ENCODE results near the gene C1QTNF12.

Gene C1QTNF12, protein sequence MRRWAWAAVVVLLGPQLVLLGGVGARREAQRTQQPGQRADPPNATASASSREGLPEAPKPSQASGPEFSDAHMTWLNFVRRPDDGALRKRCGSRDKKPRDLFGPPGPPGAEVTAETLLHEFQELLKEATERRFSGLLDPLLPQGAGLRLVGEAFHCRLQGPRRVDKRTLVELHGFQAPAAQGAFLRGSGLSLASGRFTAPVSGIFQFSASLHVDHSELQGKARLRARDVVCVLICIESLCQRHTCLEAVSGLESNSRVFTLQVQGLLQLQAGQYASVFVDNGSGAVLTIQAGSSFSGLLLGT

GRCh38 chr1:1246577-1247340 is at the start of gene C1QTNF12:
Gene C1QTNF12, minus strand, starts transcription at chr1:1246722. Its CDS starts 32 bp downstream, at chr1:1246690.
- ATAC-seq (replicated peaks) (no peak), DNase-seq (no peak)
- Mint-ChIP-seq H3K9me3 (no peaks in the 10 kb centered on the region), H3K4me1 (peaks cover 9 to 29% of the 10 kb centered on the region in 2 donors), H3K27me3 (no peaks in the 10 kb centered on the region), H3K27ac (no peak within 1 kb of the TSS), H3K4me3 (peak within 1 kb of the TSS in 1 of 2 donors; percentile 11), H3K36me3 (peaks cover 1 to 4% of the 10 kb centered on the region in 2 donors)

GRCh38 chr1:1295154-1295923 is 48.8 kb upstream of the C1QTNF12 start:
- ATAC-seq (replicated peaks) (no peak), DNase-seq (no peak)
- Mint-ChIP-seq H3K27me3 (peaks cover 0 to 2% of the 10 kb centered on the region in 2 donors), H3K4me3 (no peak overlapping the region), H3K4me1 (peaks cover 7 to 10% of the 10 kb centered on the region in 2 donors), H3K27ac (no peak overlapping the region), H3K36me3 (peaks cover 0 to 11% of the 10 kb centered on the region in 2 donors), H3K9me3 (no peaks in the 10 kb centered on the region)

DNA sequence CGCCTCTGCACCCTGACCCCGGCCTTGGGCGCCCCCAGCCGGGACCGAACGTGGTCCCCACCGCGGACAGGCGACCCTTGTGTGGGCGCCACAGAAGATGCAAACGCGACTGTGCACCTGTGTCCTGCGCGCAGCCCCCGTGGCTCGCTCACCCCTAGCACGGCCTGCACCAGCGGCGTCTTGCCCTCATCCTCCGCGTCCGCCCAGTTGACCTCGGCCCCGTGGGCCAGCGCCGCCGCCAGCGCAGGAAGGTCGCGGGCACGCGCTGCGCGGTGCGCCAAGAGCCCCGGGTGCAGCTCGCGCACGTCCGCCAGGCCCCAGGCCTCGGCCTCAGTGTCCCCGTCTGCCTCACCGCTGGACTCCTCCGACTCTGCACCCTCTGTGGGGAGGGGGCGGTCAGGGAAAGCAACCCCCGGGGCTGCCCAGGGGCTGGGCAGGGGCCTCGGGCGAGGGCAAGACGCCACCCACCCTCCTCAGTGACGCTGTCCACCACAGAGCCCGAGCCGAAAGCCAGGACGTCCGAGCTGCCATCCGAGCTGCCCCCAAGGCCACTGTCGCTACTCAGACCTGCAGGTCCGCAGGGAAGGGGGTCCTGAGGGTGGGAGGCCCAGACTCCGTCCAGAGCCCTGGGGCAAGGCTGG is 47.8 kb upstream of the C1QTNF12 start:
- no peaks in the 10 kb centered on the region for H3K9me3 Mint-ChIP-seq
- DNase-seq (no peak), ATAC-seq (replicated peaks) (no peak)
- H3K27ac Mint-ChIP-seq = no peak overlapping the region
- peaks cover 0 to 9% of the 10 kb centered on the region in 2 donors for H3K36me3 Mint-ChIP-seq
- H3K4me1 Mint-ChIP-seq = peaks cover 10 to 13% of the 10 kb centered on the region in 2 donors
- H3K4me3 Mint-ChIP-seq = no peak overlapping the region
- peaks cover 0 to 6% of the 10 kb centered on the region in 2 donors for H3K27me3 Mint-ChIP-seq

GRCh38 chr1:1293263-1294249 is 47.0 kb upstream of the C1QTNF12 start:
- H3K4me3 Mint-ChIP-seq = no peak overlapping the region
- H3K36me3 Mint-ChIP-seq = peaks cover 0 to 9% of the 10 kb centered on the region in 2 donors
- ATAC-seq (replicated peaks) (no peak), DNase-seq (no peak)
- H3K4me1 Mint-ChIP-seq = peaks cover 10 to 13% of the 10 kb centered on the region in 2 donors
- H3K27ac Mint-ChIP-seq = no peak overlapping the region
- no peaks in the 10 kb centered on the region for H3K9me3 Mint-ChIP-seq
- peaks cover 0 to 6% of the 10 kb centered on the region in 2 donors for H3K27me3 Mint-ChIP-seq

- Mint-ChIP-seq H3K4me1 (peaks cover 10 to 13% of the 10 kb centered on the region in 2 donors), H3K4me3 (no peak overlapping the region), H3K27me3 (peaks cover 0 to 6% of the 10 kb centered on the region in 2 donors), H3K9me3 (no peaks in the 10 kb centered on the region), H3K36me3 (peaks cover 0 to 7% of the 10 kb centered on the region in 2 donors), H3K27ac (no peak overlapping the region)
- DNase-seq (no peak), ATAC-seq (replicated peaks) (no peak)
Measured at GRCh38 chr1:1292851-1293250, 46.3 kb upstream of the C1QTNF12 start.

GRCh38 chr1:1292442-1292779 is 45.9 kb upstream of the C1QTNF12 start:
- Mint-ChIP-seq H3K27me3 (peaks cover 0 to 6% of the 10 kb centered on the region in 2 donors), H3K9me3 (no peaks in the 10 kb centered on the region), H3K36me3 (peaks cover 0 to 7% of the 10 kb centered on the region in 2 donors), H3K4me1 (peaks cover 10 to 13% of the 10 kb centered on the region in 2 donors), H3K27ac (peak overlapping the region; percentile 20), H3K4me3 (no peak overlapping the region)
- DNase-seq = no peak
- no peak for ATAC-seq (replicated peaks)

- H3K4me1 Mint-ChIP-seq = peaks cover 10 to 13% of the 10 kb centered on the region in 2 donors
- H3K27ac Mint-ChIP-seq = no peak overlapping the region
- peaks cover 0 to 7% of the 10 kb centered on the region in 2 donors for H3K36me3 Mint-ChIP-seq
- H3K27me3 Mint-ChIP-seq = peaks cover 0 to 6% of the 10 kb centered on the region in 2 donors
- peak; percentile 92 for ATAC-seq (replicated peaks)
- no peak overlapping the region for H3K4me3 Mint-ChIP-seq
- no peaks in the 10 kb centered on the region for H3K9me3 Mint-ChIP-seq
- DNase-seq = peak; percentile 42
Measured at GRCh38 chr1:1291548-1292441, 45.3 kb upstream of the C1QTNF12 start.

- ATAC-seq (replicated peaks) = no peak
- H3K9me3 Mint-ChIP-seq = no peaks in the 10 kb centered on the region
- H3K4me3 Mint-ChIP-seq = no peak overlapping the region
- no peak for DNase-seq
- H3K36me3 Mint-ChIP-seq = peaks cover 0 to 7% of the 10 kb centered on the region in 2 donors
- peaks cover 0 to 6% of the 10 kb centered on the region in 2 donors for H3K27me3 Mint-ChIP-seq
- H3K27ac Mint-ChIP-seq = no peak overlapping the region
- peaks cover 10 to 13% of the 10 kb centered on the region in 2 donors for H3K4me1 Mint-ChIP-seq
Measured at GRCh38 chr1:1291023-1291528, 44.6 kb upstream of the C1QTNF12 start.

- Mint-ChIP-seq H3K27me3 (peaks cover 0 to 6% of the 10 kb centered on the region in 2 donors), H3K9me3 (no peaks in the 10 kb centered on the region), H3K4me1 (peaks cover 10 to 13% of the 10 kb centered on the region in 2 donors), H3K36me3 (peaks cover 0 to 4% of the 10 kb centered on the region in 2 donors), H3K27ac (no peak overlapping the region), H3K4me3 (no peak overlapping the region)
- ATAC-seq (replicated peaks) (peak; percentile 51 to 57), DNase-seq (peak; percentile 43)
Measured at GRCh38 chr1:1290238-1290731, 43.8 kb upstream of the C1QTNF12 start.

- no peak for DNase-seq
- no peak for ATAC-seq (replicated peaks)
- peaks cover 15 to 17% of the 10 kb centered on the region in 2 donors for H3K4me1 Mint-ChIP-seq
- no peak overlapping the region for H3K4me3 Mint-ChIP-seq
- peaks cover 0 to 6% of the 10 kb centered on the region in 2 donors for H3K27me3 Mint-ChIP-seq
- no peaks in the 10 kb centered on the region for H3K9me3 Mint-ChIP-seq
- no peak overlapping the region for H3K27ac Mint-ChIP-seq
- H3K36me3 Mint-ChIP-seq = no peaks in the 10 kb centered on the region
Measured at GRCh38 chr1:1287288-1288110, 41.0 kb upstream of the C1QTNF12 start.
